ENCODE data around the gene SLC9A3.

The SLC9A3 gene

DNA sequence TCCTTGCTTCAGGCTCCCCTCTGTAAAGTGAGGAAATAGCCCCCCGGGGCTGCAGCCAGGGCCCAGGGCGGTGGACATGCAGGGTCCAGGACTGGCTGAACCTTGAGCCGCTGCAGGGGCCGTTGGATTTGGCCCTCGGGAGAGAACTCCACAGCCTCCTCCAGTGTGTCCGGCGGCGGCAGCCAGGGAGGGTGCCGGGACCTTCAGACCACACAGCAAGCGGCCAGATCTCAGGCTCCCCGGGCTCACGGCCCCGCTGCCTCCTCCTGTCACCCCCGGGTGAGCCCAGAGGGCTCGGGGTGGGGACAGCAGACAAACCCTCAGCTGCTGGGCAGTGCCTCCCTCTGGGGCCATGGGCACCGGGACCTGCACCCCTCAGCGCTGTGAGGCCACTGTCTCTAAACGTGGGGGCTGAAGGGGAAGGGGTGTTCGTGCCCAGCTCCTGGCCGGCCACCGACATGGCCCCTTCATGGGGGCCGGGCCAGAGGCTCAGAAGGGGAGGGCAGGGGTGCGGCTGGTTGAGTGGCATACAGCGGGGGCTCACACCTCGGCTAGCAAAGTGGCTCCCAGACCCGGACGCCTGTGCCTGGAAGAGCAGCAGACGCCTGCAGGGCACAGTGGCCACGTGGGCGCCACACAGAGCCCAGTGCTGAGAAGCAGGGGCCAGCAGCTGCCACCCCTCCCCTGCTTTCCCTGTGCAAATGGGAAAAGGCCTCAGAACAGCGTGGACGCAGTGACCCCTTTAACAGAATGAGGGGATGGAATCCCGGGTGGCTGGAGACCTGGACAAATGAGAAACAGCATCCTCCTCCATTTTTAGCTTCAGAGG is 19.7 kb downstream of the SLC9A3 start:
- DNase-seq, result no peak

DNA sequence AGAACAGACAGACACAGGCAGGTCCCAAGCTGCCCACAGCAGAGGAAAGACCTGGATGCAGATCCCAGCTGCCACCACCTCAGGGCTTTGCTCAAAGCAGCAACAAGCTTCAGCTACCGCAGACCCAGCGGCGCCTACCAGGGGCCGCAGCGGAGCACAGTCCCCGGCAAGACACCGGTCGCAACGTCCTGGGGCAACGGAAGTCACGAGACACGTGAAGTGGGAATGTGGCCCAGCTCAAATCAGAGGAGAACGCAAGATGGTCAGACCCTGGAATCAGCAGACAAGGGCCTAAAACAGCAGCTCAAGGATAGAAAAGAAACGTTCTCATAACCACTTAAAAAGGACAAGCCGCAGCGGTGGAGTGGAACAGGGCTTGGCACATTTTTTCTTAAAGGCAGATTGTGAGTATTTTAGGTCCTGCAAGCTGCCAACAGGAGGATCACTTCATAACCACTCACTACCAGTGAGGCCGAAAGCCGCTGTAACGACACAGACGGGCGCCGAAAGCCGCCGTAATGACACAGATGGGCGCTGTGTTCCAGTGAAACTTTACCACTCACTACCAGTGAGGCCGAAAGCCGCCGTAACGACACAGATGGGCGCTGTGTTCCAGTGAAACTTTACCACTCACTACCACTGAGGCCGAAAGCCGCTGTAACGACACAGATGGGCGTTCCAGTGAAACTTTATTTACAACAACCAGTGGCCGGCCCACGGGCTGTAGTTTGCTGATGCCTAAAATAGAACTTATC is 21.7 kb downstream of the SLC9A3 start:
- DNase-seq, result no peak

DNA sequence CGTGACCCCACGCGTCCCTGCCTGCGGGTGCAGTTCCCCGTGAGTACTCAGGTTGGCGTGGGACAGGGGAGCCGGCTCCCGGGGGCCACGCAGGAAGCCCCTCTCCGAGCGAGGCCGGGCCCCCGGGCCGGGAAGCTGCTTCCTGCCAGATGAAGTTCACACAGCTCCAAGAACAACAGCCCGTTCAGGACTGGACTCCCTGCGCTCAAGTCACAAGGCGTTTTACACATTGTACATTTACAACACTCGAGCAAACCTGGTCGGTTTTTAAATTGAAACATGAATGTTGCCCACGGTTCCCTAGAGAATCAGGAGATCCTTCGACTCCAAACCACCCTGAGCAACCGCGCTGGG is 22.4 kb downstream of the SLC9A3 start:
- no peak for DNase-seq

DNA sequence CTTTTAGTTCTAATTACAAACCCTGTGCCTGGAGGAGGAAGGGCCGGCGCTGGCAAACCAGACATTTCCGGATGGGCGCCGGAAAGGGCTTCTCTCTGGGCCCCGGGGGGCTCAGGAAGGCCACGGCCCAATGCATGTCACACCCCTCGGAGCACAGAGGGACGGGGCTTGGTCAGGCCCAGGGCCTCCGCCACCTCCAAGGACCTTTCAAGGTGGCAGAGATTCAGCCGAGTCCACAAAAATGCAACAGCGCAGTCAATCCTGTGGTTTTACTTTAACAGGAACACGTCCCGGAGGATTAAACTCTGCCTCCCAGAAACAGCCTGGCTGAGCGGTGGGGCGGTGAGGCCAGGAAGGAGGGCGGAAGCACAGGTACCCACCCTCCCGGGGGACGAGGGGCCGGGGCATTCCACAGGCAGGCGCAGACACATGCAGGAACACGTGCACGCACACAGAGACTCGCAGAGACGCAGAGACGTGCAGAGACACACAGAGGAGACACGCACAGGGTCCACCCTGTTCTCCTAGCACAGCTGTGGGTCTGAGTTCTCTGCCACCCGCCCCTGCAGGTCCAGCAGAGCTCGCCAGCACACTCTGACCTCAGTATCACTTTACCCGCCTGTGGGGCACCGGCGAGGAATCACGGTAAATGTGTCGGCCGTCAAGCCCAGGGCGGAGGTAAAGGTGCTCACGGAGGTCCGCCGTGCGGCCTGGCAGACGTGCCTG is 23.0 kb downstream of the SLC9A3 start:
- DNase-seq, result no peak

DNA sequence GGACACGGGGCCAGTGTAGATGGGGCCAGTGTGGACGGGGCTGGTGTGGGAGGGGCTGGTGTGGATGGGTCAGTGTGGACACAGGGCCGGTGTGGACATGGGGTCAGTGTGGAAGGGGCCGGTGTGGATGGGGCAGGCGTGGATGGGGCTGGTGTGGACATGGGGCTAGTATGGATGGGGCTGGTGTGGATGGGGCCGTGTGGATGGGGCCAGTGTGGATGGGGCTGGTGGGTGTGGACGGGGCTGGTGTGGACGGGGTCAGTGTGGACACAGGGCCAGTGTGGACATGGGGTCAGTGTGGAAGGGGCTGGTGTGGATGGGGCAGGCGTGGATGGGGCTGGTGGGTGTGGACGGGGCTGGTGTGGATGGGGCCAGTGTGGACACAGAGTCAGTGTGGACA is 23.8 kb downstream of the SLC9A3 start:
- no peak for DNase-seq

DNA sequence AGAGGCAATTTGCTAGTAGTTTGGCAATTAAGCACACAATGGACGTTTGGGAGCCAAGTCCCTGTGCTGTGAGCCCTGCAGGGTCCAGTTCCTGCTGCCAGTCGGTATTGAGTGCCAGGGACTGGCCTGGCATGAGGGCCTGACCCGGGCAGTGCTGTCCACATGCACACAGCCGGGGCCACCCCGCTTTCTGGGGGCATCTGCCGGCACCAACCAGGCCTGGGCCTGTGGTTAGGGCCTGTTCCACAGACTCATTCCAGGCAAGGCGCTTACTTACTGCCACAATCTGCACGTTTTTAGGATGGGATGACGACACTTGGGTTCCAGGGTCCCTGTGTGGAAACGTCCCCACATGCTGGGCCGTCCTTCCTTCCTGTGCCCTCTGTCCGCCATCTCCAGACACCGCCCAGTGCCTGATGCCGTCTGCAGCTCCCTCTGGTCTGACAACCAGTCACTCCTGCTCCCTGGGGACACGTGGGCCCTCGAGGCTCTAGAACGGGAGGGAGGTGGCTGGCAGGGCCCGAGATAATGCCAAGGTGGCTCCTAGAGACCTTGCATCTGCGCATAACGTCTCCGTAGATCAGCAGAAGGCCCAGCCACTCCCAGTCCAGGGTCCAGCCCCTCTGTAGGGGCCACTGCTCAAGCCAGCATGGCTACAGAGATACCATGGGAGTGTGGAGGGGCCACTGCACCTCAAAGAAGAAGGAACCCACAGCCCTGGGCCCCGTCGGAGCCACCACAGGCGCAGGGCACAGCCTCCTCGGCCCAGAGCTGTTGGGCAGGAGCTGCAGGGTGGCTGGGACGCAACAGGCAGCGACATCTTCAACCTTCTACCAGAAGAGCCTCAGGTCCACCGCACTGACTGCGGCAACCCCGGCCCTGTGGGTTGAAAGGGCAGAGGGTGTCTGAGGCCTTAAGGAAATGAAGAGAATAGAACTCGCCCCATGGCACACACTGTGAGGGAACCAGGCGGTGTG is 24.7 kb downstream of the SLC9A3 start:
- no peak for DNase-seq

DNA sequence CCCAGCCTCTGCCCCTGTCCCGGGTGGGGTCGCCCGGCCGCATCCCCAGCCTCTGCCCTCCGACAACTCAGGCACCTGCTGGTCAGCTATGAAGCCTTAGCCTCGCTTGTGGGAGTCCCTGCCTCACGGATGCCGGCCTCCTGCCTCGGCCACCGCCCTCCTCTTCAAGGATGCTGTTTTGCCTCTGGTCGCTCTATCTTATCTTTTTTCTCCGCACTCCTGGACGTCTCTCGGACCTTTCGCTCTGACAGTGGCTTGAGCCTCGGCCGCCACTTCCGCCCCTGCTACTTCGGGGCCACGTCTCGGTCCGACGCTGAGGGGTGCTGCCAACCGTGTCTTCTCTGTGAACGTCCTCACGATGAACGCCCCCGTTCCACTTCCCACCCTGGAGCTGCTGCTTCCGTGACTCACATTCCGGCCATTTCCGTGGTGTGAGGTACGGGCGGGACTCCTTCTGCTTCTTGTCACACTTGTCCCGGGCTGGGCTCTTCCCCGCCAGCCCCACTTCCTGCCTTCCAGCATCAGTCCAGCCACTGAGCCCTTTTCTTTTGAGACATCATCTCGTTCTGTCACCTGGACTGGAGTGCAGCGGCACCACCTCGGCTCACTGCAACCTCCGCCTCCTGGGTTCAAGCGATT is 26.3 kb downstream of the SLC9A3 start:
- DNase-seq, result no peak

DNA sequence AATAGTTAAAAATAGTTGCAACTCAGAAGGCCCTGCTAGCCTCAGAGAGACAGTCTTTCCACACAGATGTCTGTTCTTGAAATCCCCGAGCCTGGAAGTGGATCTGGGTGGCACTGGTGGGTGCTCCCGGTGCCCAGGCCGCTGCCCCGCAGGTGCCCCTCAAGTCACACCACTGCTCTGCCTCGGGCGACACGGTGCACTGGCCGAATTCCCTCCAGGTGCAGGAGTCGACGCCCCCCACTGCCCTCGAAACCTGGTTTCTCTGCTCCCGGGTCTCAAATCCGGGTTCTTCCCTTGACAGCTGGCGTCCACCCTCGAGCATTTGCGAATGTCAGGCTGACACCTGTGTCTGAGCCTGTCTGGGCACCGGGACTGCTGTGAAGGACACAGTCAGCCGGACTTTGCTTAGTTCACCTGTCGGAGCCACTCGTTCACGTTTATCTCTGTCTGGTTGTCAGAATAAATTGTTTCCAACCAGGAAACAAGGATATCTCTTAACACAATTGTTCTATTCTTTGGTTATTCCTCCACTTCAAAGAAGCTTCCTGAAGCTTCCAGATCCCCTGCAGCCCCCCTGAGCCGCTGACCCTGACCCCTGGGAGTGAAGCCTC is 27.1 kb downstream of the SLC9A3 start:
- DNase-seq, result no peak

DNA sequence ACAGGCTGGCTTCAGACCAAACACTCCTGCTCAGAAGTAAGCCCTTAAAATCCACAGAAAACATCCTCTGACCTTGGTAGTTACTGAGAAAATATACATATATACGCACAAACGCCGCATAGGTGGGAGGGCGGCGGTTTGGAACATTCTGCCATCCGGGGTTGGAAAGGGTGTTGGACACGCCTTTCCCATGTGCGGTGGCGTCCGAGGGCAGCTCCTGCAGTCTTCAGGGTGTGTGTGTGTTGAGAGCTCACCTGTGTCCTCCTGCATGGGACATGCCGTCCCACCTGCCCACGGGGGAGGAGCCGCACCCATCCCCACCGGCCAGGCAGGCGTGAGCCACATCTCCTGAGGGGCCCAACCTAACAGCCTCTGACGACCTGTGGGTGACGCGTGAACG is 28.2 kb downstream of the SLC9A3 start:
- no peak for DNase-seq

DNA sequence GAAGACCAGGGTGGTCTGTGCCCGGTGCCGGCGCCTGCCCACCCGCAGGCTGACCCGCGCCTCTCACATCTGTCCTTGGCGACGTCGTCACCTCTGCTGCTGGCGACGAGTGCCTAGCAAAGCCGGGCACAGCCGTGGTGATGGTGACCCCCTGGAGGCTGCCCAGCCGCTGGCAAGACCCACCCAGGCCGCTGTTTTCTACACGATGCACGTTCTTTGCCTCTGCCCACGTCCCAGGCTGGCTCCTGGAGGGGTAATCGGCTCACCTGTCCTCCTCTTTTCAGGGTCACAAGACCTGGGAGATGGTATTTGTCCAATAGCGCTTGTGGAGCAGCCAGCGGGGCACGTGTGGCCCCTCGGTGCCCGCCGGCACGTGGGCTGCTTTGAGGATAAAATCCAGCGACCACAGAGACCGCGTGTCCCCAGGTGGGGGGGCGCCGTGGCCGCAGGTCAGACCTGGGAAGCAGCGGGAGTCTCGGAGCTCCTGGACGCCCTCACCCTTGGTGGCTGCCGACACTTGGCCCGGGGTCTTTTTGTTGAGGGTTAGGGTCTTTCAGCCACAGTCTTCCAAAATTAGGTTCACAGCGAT is 29.5 kb downstream of the SLC9A3 start:
- DNase-seq, result no peak

DNA sequence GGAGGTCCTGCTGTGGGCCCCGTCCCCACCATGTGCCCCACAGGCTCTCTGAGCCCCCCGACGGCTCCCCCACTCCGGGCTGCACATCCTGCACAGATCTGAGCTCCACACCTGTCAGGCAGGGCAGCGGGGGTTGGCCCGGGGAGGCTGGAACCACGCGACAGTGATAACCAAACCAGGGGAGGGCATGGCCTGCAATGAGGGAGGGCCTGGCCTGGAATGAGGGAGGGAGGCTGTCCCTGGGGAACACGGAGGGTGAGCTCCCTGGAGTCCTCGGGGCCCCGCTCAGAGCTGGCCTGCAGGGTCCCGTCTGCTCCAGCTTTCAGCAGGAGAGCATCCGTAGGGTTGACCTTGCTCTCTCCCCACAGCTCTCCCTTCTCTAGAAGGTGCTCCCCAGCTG is 30.5 kb downstream of the SLC9A3 start:
- DNase-seq, result no peak

DNA sequence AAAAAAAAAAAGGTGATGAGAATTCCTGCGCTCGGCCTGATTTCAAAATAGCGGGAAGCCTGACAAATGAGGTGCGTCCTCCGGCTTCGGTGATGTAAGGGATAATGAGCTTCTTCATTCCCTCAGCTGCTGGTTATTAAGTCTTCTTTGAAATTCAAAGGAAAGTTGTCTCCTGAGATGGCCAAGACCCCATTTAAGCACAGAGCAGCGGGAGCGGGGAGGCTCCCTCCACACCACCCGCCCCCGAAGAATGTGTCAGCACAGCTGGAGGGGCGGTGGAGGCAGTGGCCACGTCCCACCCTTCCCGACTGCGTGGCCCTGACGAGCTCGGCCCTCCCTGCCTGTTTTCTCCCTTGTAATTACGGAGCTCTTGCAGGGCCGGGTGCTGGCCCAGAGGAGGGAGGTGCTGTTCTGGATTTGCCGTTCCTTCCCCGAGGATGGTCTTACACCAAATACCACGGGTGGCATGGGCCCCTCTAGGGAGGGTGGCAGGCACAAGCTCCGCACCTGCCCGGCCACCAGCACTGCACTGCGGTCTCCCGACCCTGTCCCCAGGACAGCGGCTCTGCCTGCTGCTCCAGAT is 31.0 kb downstream of the SLC9A3 start:
- DNase-seq, result no peak

DNA sequence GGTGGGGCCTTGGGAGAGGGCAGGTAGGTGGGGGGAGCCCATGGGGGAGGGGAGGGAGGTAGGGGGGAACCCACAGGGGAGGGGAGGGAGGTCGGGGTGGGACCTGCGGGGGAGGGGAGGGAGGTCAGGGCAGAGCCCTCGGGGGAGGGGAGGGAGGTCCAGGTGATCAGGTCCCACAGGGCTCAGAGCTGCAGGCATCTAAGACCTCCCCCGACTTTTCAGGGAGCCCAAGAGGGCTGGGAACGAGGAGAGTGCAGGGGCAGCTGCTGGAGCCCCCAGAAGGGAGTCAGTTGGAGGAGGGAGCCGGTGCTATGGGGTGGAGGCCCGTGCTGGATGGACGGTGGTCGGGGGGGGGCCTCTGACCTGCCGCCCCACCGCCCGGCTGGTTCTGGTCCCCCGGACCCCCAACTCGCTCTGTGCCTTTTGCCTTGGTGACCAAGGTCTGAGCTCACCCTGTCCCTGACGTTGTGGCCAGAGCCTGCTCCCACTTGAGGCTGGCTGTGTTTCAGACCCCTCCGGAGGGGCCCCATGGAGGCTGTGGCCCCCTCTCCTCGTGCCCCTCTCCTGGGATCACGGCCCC is 31.8 kb downstream of the SLC9A3 start:
- no peak for DNase-seq

DNA sequence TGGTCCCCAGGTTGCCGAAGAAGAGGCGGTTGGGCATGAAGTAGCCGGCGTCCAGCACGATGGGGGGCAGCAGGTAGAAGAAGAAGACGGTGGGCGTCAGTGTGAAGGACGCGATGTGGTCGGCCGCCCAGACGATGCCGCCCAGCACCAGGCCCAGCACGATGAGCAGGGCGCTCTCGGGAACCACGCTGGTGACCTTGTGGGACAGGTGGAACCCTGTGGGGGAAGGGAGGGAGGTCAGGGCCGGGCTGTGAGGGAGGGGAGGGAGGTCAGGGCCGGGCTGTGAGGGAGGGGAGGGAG is 32.4 kb downstream of the SLC9A3 start:
- DNase-seq, result no peak

DNA sequence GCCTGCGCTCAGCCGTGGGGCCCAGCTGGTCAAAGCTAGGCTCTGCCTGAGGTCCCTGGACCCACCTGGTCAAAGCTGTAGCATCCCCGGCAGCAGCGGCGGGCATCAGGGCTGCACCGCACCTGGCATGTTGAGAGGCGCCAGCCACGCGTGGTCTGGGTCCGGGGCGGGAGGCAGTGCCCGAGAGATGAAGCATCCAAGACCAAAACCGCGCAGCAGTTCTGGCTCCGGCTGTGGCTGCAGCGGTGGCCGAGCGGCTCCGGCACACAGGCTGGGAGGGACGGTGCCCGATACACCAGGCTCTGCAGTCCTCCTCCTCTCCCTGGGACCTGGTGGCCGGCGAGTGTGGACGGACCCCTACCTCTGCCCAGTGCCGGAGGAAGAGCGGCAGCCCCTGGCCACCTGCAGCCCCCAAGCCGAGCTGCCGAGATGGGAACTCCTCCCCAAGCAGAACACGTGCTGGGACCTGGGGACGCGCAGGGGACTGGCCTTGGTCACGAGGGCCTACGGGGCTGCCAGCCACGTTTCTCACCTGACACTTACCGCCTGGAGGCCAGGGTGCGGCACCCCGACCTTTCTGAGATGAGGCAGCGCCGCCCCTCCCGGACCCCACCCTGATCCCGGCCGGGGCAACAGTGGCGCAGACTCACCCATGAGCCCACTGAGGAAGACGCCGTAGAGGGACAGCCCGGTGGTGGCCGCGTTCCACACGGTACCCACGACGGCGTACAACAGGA is 33.0 kb downstream of the SLC9A3 start:
- DNase-seq, result no peak

DNA sequence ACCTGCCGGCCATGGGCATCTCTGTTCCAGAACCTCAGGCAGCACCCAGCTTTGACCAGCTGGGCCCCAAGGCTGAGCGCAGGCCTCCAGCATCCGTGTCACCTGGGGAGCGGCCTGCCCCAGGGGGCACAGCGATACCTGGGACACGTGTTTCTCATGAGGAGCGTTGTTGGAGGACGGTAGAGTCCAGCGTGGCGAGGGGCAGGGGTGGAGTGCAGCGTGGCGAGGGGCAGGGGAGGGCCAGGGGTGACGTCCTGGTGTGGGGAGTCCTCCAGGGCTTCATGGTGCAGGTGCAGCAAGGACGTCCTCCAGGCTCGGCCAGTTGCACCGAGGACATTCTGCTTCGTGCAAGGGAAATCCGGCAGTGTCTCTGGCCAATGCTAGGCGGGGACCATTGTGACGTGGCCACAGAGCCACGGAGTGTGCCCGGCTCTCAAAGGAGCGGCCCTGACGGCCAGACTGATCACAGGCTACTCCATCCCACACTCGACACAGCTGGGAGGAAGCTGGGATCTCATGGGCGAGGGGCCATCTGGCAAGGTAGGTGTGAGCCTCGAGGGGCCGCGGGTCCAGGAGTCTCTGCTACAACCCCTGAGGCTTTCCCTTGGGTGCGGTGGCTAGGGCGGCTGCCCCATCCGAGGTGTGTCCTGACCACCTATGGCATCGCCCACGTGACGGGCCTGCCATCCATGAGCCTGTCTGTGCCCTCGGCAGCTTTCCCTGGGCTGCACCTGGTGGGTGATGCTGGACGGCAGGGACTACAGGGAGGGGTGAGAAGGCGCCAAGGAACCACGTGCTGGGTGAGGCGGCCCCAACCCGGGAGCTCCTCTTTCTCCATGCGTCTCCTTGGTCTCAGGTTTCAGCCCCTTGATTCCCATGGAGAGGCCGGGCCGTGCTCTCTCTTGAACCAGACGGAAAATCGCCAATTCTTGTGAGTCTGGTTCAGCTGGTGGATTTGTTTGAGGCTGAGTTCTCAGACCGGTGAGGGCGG is 33.8 kb downstream of the SLC9A3 start:
- DNase-seq, result no peak

DNA sequence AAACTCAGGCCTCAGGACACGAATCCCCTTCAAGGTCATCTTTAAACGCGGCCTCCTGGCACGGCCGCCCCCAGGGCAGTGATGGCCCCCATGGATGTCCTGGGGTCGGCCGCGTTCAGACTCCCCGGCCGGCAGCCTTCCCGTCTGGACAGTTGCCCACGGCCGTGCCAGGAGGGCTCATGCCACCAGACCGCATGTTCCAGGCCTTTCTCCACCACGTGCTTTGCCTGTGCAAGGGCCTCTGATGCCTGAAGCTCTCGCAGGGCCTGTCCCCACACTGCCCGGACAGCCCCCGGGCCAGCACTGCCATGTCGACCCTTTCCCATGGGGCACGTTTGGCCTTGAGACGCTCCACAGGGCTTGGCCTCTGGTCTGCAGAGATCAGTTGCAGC is 34.6 kb downstream of the SLC9A3 start:
- no peak for DNase-seq
